GM19463 (cell line): ENCODE results near the gene CD58.
"Not testable (repeated sequence)": the region's sequence is repeated elsewhere in the genome, so short reads cannot be mapped to it uniquely, and the experiment has no call there.

Experiments
- ATAC-seq: cut with Tn5 transposase; IDR thresholded peaks from one replicate; pipeline ENCODE4 v1.9.1; 2021; ENCODE audit warnings: mild to moderate bottlenecking, moderate library complexity; ENCODE audit not compliant: unreplicated experiment

CD58 gene

DNA sequence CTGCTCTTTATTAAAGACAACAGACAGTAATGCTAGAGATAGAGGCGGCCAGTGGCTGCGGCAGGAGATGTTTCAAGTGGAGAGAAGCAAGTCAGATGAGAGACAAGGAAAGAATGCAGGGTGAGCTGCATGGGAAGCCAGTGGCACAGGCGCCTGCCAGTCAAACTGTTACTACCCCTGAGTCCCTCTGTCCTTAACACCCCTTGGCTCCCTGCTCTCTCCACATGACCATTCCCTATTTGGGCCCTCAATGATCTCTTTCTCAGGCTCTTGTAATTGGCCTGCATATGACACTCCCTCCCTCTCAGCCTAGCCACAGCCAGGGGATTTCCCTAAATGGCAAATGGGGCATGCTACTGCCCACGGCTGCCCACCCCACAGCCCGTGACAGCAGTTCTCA is 22.6 kb upstream of the CD58 start:
- not testable (repeated sequence) for ATAC-seq

GRCh38 chr1:116591951-116592605 is 21.3 kb upstream of the CD58 start:
- not testable (repeated sequence) for ATAC-seq

DNA sequence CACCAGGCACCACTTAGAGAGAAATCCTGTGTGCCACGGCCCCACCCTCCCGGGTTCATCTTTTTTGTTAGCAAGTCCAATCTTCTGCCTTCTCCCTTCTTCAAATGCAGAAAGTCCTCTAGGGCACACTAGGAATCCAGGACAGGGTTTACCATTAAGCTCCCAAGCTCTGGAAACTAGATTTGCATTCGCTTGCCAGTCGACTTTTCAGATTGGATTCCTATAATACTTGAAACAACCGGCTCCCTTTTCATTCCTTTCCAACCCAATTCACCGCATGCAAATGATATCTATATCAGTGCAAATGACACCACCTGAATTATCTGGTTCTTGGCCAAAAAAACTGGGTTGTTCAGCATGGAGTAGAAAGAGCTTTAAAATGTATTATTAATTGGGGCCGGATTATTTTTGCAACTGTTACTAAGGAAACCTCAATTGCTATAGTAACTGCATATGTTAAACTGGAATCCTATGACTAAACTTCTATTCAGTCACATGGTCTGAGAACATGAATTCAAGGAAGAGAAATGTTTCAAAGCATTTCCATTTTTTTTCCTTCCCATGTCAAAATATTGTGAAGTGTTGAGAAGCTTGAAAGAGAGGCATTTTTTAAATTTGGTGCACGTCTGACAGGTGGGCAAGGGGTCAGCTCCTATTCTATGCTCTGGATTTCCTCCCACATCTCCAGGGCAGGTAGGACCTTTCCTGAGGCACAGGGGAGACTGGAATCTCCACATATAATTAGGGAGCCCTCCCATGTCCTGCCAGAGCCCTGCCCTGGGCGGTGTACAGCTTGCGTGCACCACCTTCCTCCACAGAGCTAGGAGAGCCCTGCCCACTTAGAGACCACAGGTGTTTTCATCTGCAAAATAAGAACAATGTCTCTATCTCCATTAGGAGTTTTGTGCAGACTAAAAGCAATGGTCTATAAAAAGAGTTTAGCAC is 20.5 kb upstream of the CD58 start:
- ATAC-seq, result not testable (repeated sequence)

DNA sequence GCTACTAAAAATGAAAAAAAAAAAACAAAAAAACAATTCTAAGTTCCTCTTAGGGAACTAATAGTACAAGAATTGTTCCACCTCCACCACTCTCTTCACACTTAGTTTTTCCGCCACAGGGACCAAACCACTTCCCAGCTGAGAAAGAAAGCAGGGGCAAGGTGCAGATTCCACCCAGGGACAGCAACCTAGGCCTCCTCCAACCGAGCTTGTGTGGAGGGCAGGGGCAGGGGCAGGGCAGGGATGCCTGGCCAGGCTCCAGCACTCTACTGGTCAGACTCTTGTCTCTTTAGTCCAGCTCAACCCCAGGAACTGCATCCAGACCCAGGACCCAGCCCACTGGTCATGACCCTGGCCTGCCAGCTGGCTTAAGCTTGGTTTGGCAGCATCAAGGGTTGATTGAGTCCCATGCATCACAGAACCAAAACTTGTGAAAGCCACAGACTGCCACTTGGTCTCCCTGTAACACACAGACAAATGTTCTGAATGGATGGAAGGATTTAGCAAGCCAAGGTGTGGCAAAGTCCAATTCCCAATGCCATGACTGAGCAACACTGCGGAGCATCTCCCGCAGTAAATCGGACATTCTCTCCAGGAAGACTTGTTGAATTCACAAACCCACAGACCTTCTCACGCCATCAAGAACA is 19.7 kb upstream of the CD58 start:
- not testable (repeated sequence) for ATAC-seq

DNA sequence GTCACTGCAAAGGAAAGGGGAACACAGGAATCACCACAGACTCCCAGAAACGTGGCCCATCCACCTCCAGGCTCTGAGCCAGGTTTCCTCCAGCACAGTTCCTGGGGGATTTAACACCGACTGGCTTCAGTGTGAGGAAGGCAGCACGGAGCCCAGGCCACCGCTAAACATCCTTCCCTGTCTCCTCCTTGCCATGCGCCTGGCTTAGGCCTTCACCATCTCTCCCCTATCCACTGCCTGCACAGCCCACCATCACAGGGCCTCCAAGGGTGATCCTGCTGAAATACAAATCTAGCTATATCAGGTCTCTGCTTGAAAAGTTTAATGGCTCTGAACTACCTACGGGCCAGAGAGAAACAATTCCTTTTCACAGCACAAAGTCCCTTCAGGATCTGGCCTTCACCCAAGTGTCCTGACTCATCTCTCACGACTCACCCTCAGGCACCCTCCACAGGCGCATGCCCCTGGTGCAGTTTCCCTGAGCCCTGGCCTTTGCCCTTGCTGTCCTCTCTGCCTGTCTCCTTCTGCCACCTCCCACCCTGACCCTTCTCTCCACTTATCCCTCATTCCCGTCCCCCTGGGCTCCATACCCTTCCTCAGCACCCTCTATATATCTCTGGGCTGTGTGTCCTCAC is 18.4 kb upstream of the CD58 start:
- not testable (repeated sequence) for ATAC-seq

DNA sequence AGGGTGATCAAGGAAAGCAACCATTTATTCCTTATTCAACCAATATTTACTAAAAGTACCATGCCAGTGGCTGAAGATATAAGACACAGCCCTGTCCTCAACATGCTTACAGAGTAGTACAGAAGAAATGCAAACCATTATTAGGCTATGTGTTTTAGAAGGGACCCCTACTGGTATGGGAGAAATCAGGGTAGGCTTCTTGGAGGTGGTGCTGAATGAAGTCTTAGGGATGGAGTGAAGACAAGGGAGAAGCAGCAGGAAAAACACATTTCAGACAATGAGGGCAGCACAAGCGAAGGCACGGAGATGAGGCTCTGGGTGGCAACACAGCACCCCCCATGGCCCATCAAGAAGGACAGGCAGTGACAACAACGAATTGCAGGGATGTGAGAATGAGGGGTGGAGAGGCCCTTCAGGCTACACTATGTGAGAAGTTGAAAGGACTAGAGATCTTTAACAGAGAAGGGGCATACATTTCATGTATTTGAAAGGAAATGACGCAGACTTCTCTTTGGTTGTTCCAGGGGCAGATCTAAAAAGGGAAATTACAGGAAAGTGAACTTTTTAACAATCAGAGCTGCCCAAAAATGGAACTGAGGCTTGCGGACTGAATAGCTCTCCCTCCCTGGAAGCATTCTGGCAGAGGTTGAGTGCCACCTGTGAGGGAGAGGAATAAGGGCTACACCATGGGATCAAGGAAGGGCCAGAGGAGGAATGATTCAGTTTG is 16.8 kb upstream of the CD58 start:
- ATAC-seq, result no peak

DNA sequence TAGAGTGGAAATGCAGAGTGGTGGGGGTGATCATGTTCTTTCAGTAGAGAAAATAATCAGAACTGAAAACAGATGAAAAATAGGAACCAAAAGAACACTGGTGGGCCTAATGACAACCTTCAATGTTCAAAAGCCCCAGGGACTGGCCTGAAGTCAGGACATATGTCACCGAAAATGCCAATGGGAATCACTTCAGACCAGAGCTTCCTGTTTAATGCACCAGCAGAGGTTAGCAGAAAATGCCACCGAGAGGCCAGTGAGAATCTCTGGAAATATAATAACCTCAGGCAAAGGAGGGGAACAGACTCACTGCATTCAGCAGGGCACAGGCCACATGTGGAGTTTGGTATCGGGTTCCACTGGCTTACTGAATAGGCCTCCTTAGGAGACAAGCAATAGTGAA is 15.9 kb upstream of the CD58 start:
- peak; percentile 71 for ATAC-seq

DNA sequence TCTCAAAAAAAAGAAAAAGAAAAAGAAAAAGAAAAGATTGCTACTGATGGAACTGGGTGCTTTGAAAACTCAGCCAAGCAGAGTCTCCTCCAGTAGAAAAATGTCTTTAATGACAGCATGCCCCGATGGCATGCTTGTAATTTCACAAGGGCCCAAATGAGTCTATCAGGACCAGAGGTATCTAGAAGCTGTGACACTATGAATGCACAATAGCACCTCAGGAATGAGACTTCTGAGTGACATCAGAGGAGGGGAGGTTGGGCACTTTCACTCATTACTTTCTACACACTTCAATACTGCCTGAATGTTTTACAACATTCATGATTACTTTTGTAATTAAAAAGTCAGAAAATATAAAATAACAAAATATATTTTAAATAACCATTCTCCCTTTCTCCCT is 15.1 kb upstream of the CD58 start:
- no peak for ATAC-seq

GRCh38 chr1:116581323-116581885 is 10.6 kb upstream of the CD58 start:
- no peak for ATAC-seq

GRCh38 chr1:116580446-116581322 is 9.9 kb upstream of the CD58 start:
- ATAC-seq, result no peak

DNA sequence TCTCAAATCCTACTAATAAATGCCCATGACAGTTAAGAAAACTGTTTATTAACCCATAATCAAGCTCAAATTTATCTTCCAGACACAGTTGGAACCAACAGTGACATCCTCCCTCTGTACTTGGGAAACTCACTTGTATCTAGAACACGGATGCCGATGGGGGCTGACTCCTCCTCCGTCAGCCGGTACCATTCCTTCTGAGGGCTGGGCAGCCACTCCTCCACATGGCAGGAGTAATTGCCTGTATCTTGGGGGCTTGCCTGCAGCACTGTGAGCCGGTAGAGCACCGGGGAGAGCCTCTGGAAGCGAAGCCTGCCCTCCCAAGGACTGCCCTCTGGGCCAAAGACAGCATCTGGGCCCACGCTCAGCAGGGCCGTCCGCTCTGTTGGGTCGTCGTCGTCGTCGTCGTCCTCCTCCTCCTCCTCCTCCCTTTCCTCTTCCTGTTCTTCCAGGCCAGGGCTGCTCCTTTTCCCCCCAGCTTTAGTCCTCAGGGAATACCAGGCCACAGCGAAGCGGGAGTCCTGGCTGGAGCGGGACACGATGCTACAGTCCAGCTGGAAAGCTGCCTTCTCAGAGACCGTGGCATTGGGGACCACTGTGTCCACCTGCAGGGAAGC is 8.5 kb upstream of the CD58 start:
- no peak for ATAC-seq

- no peak for ATAC-seq
Observed at GRCh38 chr1:116578581-116578980, 7.8 kb upstream of the CD58 start.

GRCh38 chr1:116577759-116578314 is 7.0 kb upstream of the CD58 start:
- ATAC-seq, result no peak

DNA sequence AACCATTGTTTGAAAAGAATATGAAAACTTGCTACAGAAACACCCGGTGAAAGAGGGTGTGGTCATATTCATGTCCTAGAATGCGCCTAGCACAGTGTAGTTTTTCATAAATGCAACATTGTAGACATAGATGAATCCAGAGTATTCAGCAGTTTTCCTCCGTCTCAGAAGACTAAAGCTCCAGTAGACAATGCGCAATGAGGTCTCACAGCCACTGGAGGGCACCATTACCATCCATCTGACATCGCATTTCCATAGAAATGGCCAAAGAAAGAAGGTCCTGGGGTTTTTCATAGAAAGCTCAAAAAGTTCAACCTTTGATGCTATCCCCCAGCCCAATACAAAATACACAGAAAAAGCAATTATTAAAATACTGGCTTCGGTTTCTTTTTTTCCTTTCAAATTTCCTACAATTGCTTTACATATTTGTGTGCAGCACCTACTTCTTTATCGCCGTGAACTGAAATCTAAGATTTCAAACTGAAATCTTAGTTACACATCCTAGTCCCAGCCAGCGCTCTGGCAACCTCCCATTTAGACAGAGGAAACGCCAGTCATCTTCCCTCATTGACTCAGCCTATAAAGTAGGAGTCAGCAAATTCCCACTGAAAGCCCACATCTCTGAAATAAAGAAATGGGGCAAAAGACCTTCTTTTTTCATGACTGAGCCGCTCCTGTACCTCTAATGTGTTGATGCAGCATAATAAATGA is 3.9 kb upstream of the CD58 start:
- ATAC-seq, result no peak

GRCh38 chr1:116573431-116574095 is 2.7 kb upstream of the CD58 start:
- ATAC-seq, result no peak

- ATAC-seq, result no peak
Observed at GRCh38 chr1:116572771-116573430, 2.1 kb upstream of the CD58 start.

- no peak for ATAC-seq
Observed at GRCh38 chr1:116572099-116572498, 1.3 kb upstream of the CD58 start.
